DMS79 treated with DMSO at 0.1 percent for 48 hours (cell line): ENCODE data around the gene OPCML.

Source experiments
- DNase-seq: peaks from one replicate; lab custom pipeline; 2025; lab: John Stamatoyannopoulos, UW

OPCML gene

DNA sequence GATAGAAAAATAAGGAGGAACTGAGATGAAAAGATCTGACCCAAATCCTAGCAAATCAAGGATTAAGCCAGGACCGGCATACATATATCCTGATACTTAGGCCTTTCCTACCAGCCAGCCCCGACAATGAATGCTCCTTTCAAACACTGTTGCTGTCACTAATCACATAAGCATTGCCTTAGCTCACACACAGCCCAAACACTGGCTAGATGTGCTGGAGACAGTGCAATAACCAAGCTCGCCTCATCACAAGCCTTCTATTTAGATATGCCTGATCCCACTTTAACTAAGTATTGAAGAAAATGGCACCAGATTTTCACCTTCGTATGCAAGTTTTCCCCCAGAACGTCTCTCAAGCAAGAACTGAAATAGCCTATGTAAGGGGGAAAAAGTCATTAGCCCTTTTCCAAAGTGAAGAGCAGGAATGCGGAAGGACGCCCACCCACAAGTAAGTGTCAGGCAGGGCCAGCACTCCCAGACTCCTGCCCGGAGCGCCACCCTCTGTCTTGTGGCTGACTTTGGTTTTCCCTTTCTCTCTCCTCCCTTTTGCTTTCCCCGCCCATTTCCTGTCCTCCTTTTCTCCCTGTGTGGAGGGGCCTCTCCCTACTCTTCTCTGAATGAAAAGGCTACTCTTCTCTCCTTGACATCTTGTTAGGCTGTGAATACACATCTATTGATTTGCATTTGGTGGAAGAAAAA is 8.9 kb upstream of the OPCML start:
- no peak for DNase-seq

- DNase-seq: no peak
Measured at GRCh38 chr11:133536198-133536597, 3.9 kb upstream of the OPCML start.

- DNase-seq: no peak
Measured at GRCh38 chr11:133533205-133533604, 904 bp upstream of the OPCML start.

DNA sequence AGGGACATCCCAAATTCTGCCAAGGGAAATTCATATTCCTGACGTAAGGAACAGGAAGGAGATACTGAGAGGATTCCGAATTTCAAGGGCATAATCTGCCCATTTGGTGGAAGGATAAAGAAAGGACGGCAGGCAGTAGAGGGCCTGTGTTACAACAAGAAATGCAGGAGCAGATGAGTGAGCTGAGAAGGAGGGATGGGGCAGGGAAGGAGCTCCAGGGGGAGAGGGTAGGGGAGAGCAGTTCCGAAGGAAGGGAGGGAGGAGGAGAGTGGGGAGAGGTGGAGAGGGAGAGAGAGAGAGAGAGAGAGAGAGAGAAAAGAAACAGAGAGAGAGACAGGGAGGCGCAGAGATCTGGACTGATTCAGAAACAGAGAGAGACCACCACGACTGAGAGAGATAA is 843 bp downstream of the OPCML start:
- no peak for DNase-seq

DNA sequence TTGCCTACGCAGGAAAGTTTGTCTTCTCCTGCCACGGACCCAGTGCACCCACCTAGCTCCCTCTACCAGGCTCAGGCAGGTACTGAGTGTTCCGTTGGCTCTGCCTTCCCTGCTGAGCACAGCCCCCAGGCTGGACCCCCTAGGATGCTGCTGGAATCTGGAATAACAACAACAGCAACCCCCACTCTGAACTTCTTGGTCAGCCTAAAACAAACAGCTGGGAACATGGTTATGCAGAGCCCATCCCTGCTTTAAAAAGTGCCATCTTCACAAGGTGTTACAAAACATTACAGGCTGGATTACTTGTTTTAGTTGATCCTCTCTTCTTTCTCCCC is 1.8 kb downstream of the OPCML start:
- no peak for DNase-seq

DNA sequence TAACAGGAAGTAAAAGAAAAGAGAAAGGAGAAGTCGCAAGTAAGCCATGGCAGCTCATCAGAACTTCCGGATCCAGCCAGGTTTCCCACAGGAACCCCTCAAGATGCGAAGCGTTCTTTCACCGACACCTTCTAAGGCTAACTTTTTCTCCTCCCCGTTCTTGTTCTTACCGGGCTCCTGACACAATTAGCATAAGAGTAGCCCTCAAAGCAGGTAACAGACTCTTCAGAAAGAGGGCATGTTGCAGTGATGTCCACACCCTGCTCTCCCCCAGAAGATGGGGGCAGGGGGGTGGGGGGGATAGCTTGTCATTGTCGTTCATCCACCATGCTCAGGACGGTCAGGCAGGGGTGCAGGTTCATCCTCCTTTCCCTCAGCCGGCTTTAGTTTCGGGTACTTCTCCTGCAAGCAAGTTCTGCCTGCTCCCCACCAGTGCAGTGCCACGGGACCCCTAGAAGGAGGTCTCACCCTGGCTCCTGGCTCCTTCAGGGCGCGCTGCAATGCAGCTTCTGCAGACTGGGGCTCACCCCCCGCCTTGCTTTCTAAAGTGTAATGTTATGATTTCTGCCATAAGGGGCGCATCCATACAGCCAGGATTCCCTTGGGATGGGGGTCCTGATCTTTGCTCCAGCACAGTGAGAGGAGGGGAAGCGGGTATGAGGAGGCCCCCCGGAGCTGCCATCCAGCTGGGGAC is 2.3 kb downstream of the OPCML start:
- DNase-seq: no peak

DNA sequence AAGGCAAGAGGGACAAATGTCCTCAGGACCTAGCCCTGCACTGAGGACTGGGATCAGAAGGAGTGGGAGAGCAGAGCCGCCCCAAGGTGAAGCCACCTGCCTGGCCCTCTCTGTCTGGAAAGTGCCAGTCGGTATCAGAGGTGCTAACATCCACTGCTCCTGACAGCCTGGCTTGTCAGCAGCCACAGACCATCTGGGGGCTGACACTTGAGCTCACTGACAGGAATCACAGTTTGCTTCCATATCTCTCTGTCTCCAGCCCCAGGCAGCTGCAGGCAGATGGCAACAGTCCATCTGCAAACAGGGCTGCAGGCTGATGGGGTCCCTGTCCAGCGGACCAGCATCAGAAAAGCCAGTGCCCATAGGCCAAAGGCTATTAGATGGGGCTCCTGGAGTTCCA is 5.5 kb downstream of the OPCML start:
- DNase-seq: no peak

DNA sequence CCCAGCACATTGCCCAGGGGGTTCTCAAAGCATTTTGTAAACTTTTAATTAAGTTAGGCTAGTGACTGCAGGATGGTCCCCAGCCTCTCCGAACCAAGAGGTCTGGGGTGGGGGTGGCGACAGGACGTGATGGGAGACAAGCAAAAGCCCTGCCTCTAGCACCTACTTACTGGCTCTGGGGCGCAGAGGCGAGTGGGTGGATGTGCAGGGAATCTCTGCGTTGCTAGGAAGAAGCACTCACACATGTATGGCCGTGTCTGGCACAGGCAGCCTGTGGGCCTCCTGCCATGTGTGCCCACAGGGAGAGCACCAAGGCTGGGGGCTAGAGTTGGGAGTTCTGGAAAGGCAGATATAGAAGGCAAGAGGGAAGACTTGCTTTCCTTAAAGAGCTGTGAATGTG is 6.3 kb downstream of the OPCML start:
- DNase-seq: no peak

DNA sequence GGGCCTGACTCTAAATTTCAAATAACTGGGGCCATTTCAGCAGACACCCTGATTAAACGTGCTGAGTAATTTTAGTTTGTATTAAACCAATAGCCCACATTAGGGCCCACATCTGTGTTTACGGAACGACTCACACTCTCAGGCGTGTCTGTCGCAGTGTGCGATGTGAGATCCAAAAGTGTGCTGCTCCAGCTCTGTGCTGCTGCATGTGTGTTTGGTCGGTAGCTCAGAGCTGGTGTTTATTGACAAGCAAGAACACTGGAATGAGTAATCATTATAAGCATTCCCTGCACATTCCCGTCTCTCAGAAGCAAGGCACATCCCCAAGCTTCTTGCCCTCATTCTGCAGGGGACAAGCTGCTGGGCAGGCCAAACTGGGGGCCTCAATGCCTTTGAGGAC is 7.8 kb downstream of the OPCML start:
- no peak for DNase-seq

DNA sequence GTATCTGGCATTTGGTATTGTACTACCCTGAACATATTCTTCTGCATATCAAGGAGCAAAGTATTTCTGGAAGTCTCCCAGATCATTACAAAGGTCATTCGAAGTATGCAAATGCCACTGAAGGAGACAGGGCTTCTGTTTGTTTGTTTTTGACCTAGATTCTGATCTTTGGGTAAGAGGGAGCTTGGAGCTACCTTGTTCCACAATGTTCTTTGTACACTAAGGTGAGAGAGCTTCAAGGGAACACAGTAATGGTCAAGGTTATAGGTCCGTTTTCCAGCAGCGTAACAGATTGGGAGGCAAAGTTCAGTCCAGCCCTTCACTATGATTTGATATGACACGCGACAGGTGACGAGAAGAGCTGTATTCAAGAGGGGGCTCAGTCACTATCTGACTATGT is 10.0 kb downstream of the OPCML start:
- no peak for DNase-seq

GRCh38 chr11:133521502-133521901 is 10.8 kb downstream of the OPCML start:
- no peak for DNase-seq

GRCh38 chr11:133520707-133521106 is 11.6 kb downstream of the OPCML start:
- no peak for DNase-seq

- no peak for DNase-seq
Measured at GRCh38 chr11:133519560-133519959, 12.7 kb downstream of the OPCML start.

DNA sequence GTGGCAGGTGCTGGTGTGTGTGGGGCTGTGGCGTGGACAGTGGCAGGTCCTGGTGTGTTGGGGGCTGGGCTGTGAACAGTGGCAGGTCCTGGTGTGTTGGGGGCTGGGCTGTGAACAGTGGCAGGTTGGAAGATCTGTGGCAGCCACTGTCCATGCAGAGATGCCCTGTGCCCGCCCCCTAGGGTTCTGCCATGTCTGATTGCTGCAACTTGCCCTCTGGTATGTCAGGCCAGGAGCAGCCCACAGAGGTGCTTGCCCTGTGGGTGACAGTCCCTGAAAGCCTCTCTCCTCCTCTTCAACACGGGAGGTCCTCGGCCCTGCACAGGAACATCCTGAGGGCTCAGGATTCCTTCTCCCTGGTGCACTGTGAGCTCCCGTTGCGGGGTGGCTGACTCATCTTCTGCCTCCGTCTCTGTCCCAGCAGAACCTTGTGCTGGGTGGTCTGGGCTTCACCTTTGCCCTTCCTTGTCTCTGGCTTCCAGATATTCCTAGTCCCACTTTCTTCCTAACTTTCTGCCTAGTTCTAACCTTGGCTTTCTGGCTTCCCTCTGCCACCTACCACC is 13.5 kb downstream of the OPCML start:
- no peak for DNase-seq

- no peak for DNase-seq
Measured at GRCh38 chr11:133516845-133517244, 15.5 kb downstream of the OPCML start.

DNA sequence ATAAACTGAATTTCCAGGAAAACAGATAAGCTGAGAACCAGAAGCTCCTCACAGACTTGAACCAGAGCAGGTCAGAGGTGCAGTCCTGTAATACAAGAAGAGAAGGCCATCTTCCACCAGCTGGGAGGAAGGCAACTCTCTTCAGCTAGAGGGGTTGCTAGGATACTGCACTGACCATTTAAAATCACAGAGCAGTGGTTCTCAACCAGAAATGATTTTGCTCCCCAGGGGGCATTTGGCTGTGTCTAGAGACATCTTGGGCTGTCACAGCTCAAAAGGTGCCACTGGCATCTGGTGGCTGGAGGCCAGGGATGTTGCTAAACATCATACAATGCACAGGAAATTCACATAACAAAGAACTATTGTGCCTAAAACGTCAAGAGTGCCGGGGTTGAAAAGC is 17.2 kb downstream of the OPCML start:
- no peak for DNase-seq

GRCh38 chr11:133509924-133510697 is 22.2 kb downstream of the OPCML start:
- no peak for DNase-seq

- DNase-seq: no peak
Measured at GRCh38 chr11:133508468-133508867, 23.8 kb downstream of the OPCML start.

DNA sequence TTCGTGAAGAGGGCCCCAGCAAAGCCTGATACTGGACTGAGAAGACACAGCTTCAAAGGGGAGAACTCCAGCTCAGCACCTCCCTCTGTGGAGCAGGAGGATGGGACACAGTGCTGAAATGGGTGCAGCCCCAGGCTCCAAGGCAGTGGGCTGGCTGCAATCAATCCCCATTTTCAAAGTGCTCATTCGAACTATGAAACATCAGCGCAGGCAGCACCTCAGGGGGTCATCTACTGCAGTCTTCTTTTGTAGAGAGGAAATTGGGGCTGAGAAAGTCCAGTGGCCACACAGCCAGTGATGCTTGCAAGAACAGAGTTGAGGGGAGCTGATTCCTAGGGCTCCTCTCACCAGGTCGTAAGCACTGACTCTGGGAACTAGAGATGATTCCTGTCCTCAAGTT is 25.1 kb downstream of the OPCML start:
- DNase-seq: no peak

- no peak for DNase-seq
Measured at GRCh38 chr11:133506551-133507094, 25.7 kb downstream of the OPCML start.

- no peak for DNase-seq
Measured at GRCh38 chr11:133506023-133506422, 26.3 kb downstream of the OPCML start.

- DNase-seq: no peak
Measured at GRCh38 chr11:133504906-133505305, 27.4 kb downstream of the OPCML start.

DNA sequence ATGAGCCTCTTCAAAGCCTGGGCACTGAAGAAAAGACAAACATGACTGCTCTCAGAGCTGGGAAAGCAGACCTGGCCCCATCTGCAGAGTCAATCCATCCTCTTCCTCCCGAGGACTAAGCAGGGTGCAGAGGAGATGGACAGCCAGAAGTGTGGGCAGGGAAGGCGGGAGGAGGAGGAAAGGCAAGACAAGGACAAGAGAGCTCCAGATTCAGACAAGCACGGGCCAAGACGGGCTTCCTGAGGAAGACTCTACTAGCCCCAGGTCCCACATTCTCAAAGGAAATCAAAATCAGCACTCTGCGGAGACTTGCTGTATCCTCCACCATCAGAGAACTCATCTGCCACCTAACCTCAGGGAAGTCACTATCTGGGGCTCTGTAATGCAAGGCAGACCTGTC is 28.5 kb downstream of the OPCML start:
- DNase-seq: no peak
